BLaER1 (cell line): Measurements from ENCODE around the gene PPHLN1.
"Not testable (repeated sequence)": the region's sequence is repeated elsewhere in the genome, so short reads cannot be mapped to it uniquely, and the experiment has no call there.

Experiments used
- H3K27ac ChIP-seq: shearing (Covaris generic); formaldehyde crosslinking; 2 replicates; pipeline ENCODE4 v1.8.1; 2022
- H3K27me3 ChIP-seq: shearing (Covaris generic); formaldehyde crosslinking; 2 replicates; pipeline ENCODE4 v1.8.1; 2022
- H3K36me3 ChIP-seq: shearing (Covaris generic); formaldehyde crosslinking; 2 replicates; pipeline ENCODE4 v1.8.1; 2022
- H3K4me1 ChIP-seq: shearing (Covaris generic); formaldehyde crosslinking; 2 replicates; pipeline ENCODE4 v1.8.1; 2022
- H3K4me2 ChIP-seq: shearing (Covaris generic); formaldehyde crosslinking; 2 replicates; pipeline ENCODE4 v1.8.1; 2022
- H3K4me3 ChIP-seq: shearing (Covaris generic); formaldehyde crosslinking; 2 replicates; pipeline ENCODE4 v1.8.1; 2022
- H3K9ac ChIP-seq: shearing (Covaris generic); formaldehyde crosslinking; 2 replicates; pipeline ENCODE4 v1.8.1; 2022
- H3K9me3 ChIP-seq: shearing (Covaris generic); formaldehyde crosslinking; 2 replicates; pipeline ENCODE4 v1.8.1; 2022
- H4K20me1 ChIP-seq: shearing (Covaris generic); formaldehyde crosslinking; 2 replicates; pipeline ENCODE4 v1.8.1; 2022
- Cebpa-rat ChIP-seq: shearing (Covaris generic); IDR thresholded peaks from 2 replicates; pipeline ENCODE4 v1.8.1; 2022

Gene PPHLN1

GRCh38 chr12:42320796-42321195 lies 5.2 kb upstream of the PPHLN1 start:
- peaks cover 23% of the 10 kb centered on the region for H3K36me3 ChIP-seq
- no peak overlapping the region for H3K9ac ChIP-seq
- no peaks in the 10 kb centered on the region for H3K27me3 ChIP-seq
- TF ChIP-seq Cebpa-rat, result no peak
- H3K4me1 ChIP-seq, result peaks cover 9% of the 10 kb centered on the region
- no peak overlapping the region for H3K4me3 ChIP-seq
- H3K27ac ChIP-seq, result no peak overlapping the region
- no peak overlapping the region for H3K4me2 ChIP-seq
- no peaks in the 10 kb centered on the region for H4K20me1 ChIP-seq
- H3K9me3 ChIP-seq, result no peaks in the 10 kb centered on the region

GRCh38 chr12:42322567-42322966 lies 3.4 kb upstream of the PPHLN1 start:
- H3K9ac ChIP-seq, result no peak overlapping the region
- no peak overlapping the region for H3K4me3 ChIP-seq
- no peak for TF ChIP-seq Cebpa-rat
- no peak overlapping the region for H3K27ac ChIP-seq
- peaks cover 20% of the 10 kb centered on the region for H3K4me1 ChIP-seq
- H3K36me3 ChIP-seq, result peaks cover 9% of the 10 kb centered on the region; the same call in 1 of the 2 replicates
- no peak overlapping the region for H3K4me2 ChIP-seq
- no peaks in the 10 kb centered on the region for H3K27me3 ChIP-seq
- no peaks in the 10 kb centered on the region for H3K9me3 ChIP-seq
- H4K20me1 ChIP-seq, result peaks cover 12% of the 10 kb centered on the region

DNA sequence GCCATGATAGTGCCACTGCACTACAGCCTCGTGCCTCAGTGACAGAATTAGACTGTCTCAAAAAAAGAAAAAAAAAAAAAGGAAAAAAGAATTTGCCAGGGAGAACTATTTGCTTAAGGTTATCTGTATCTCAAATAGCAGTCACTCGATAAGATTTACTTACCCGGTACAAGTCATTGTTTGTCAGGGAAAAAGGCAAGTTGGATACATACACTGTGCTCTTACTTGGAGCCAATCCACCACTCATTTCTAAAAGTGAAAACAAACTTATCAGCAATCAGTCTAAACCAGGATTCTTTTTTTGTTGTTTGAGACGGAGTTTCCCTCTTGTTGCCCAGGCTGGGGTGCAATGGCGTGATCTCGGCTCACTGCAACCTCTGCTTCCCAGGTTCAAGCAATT lies 2.1 kb upstream of the PPHLN1 start:
- no peak for TF ChIP-seq Cebpa-rat

GRCh38 chr12:42325326-42325652 lies 678 bp upstream of the PPHLN1 start:
- H3K27ac ChIP-seq, result peak overlapping the region; percentile 85
- H3K4me1 ChIP-seq, result peaks cover 33% of the 10 kb centered on the region
- peak overlapping the region; percentile 94 for H3K4me2 ChIP-seq
- H3K9me3 ChIP-seq, result no peaks in the 10 kb centered on the region
- H3K36me3 ChIP-seq, result peaks cover 15% of the 10 kb centered on the region
- peaks cover 39% of the 10 kb centered on the region for H4K20me1 ChIP-seq
- peak overlapping the region; percentile 85 for H3K9ac ChIP-seq
- no peak for TF ChIP-seq Cebpa-rat
- H3K27me3 ChIP-seq, result no peaks in the 10 kb centered on the region
- H3K4me3 ChIP-seq, result peak overlapping the region; percentile 85

More for the DNA sequence above, 2.1 kb upstream of the PPHLN1 start:
- H3K27ac ChIP-seq, result no peak overlapping the region
- H3K4me1 ChIP-seq, result peaks cover 33% of the 10 kb centered on the region
- H3K4me2 ChIP-seq, result no peak overlapping the region
- H3K9ac ChIP-seq, result no peak overlapping the region
- H3K27me3 ChIP-seq, result no peaks in the 10 kb centered on the region
- no peak overlapping the region for H3K4me3 ChIP-seq
- H3K9me3 ChIP-seq, result no peaks in the 10 kb centered on the region
- H3K36me3 ChIP-seq, result peaks cover 9% of the 10 kb centered on the region; the same call in 1 of the 2 replicates
- peaks cover 24% of the 10 kb centered on the region for H4K20me1 ChIP-seq

- Histone ChIP-seq H3K4me2 (peak overlapping the region; percentile 94), H3K9me3 (no peaks in the 10 kb centered on the region), H3K9ac (peak overlapping the region; percentile 85), H3K36me3 (peaks cover 10% of the 10 kb centered on the region; the same call in 1 of the 2 replicates), H3K27ac (peak overlapping the region; percentile 85), H4K20me1 (peaks cover 53% of the 10 kb centered on the region), H3K4me1 (peaks cover 33% of the 10 kb centered on the region), H3K4me3 (peak overlapping the region; percentile 85), H3K27me3 (no peaks in the 10 kb centered on the region)
- no peak for TF ChIP-seq Cebpa-rat
Observed at GRCh38 chr12:42326541-42327226, 717 bp downstream of the PPHLN1 start.

- H3K9ac ChIP-seq, result peak overlapping the region; percentile 85; the same call in 1 of the 2 replicates
Observed at GRCh38 chr12:42327227-42327590, 1.2 kb downstream of the PPHLN1 start.

DNA sequence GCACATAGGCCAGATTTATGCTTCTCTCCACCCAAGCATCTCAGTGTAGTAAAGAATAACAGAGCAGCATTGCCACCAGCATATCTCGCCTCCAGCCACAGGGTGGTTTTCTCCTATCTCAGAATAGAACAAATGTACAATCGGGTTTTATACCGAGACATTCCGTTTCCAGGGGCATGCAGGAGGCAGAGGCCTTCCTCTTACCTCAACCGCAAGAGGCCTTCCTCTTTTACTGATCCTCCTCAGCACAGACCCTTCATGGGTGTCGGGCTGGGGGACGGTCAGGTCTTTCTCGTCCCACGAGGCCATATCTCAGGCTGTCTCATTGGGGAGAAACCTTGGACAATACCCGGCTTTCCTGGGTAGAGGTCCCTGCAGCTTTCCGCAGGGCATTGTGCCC lies 4.1 kb downstream of the PPHLN1 start:
- not testable (repeated sequence) for H3K27ac ChIP-seq, H3K9me3 ChIP-seq, H3K4me2 ChIP-seq, H3K9ac ChIP-seq, H3K4me3 ChIP-seq, H3K27me3 ChIP-seq
- H3K36me3 ChIP-seq, result peaks cover 10% of the 10 kb centered on the region; the same call in 1 of the 2 replicates
- H3K4me1 ChIP-seq, result peaks cover 35% of the 10 kb centered on the region
- H4K20me1 ChIP-seq, result peaks cover 87% of the 10 kb centered on the region

More at GRCh38 chr12:42327227-42327590, 1.2 kb downstream of the PPHLN1 start:
- Histone ChIP-seq H4K20me1 (peaks cover 58% of the 10 kb centered on the region), H3K27me3 (no peaks in the 10 kb centered on the region), H3K4me1 (peaks cover 33% of the 10 kb centered on the region), H3K9me3 (no peaks in the 10 kb centered on the region), H3K4me3 (peak overlapping the region; percentile 85), H3K27ac (no peak overlapping the region), H3K4me2 (peak overlapping the region; percentile 94), H3K36me3 (peaks cover 10% of the 10 kb centered on the region; the same call in 1 of the 2 replicates)
- TF ChIP-seq Cebpa-rat, result no peak

GRCh38 chr12:42332301-42333285 lies 6.6 kb downstream of the PPHLN1 start:
- H3K4me2 ChIP-seq, result no peak overlapping the region
- no peak for TF ChIP-seq Cebpa-rat
- no peaks in the 10 kb centered on the region for H3K9me3 ChIP-seq
- peaks cover 25% of the 10 kb centered on the region for H3K36me3 ChIP-seq
- H3K9ac ChIP-seq, result no peak overlapping the region
- no peaks in the 10 kb centered on the region for H3K27me3 ChIP-seq
- H3K27ac ChIP-seq, result no peak overlapping the region
- peaks cover 95% of the 10 kb centered on the region for H4K20me1 ChIP-seq
- H3K4me3 ChIP-seq, result no peak overlapping the region
- peaks cover 28% of the 10 kb centered on the region for H3K4me1 ChIP-seq

- H3K9ac ChIP-seq, result no peak overlapping the region
- no peaks in the 10 kb centered on the region for H3K9me3 ChIP-seq
- H3K4me1 ChIP-seq, result peaks cover 15% of the 10 kb centered on the region
- H3K4me2 ChIP-seq, result no peak overlapping the region
- H3K27ac ChIP-seq, result no peak overlapping the region
- peaks cover 49% of the 10 kb centered on the region for H3K36me3 ChIP-seq
- no peaks in the 10 kb centered on the region for H3K27me3 ChIP-seq
- no peak overlapping the region for H3K4me3 ChIP-seq
- peaks cover 94% of the 10 kb centered on the region for H4K20me1 ChIP-seq
- no peak for TF ChIP-seq Cebpa-rat
Observed at GRCh38 chr12:42336286-42336685, 10.3 kb downstream of the PPHLN1 start.

DNA sequence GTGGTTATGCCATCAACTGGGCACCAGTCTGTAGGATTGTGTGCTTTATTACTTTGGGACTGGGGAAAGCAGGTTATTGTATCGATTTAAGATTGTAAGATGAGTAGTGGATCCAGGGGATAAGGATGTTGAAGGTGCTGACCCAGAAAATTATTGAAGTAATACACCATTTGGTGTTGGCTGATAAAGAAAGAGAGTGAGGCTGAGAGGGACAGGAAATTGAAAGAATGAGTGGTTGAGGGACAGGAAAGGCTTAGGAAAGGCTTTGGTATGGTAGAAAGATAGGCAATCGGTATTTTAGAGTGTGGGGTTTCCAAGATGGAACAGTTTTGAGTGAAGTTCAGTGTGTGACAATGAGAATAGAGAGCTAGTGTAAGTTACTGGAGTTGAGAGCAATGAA lies 12.3 kb downstream of the PPHLN1 start:
- H3K9me3 ChIP-seq, result no peaks in the 10 kb centered on the region
- H3K9ac ChIP-seq, result no peak overlapping the region
- no peak overlapping the region for H3K27ac ChIP-seq
- no peaks in the 10 kb centered on the region for H3K27me3 ChIP-seq
- peaks cover 59% of the 10 kb centered on the region for H3K36me3 ChIP-seq
- no peak for TF ChIP-seq Cebpa-rat
- H3K4me3 ChIP-seq, result no peak overlapping the region
- no peak overlapping the region for H3K4me2 ChIP-seq
- H4K20me1 ChIP-seq, result peaks cover 91% of the 10 kb centered on the region
- H3K4me1 ChIP-seq, result peaks cover 15% of the 10 kb centered on the region
